ENCODE measurements around the gene ASCC1. TPM values are rescaled to one million over a fixed set of nuclear protein-coding genes. Genes with fewer than 3 reads are reported as not detected.

Gene ASCC1
- total and polyA plus RNA-seq, 2 donors (not counting 3 experiments of a cell fraction or from before 2014, with no cell fraction given): 16.0 to 24.9 TPM

DNA sequence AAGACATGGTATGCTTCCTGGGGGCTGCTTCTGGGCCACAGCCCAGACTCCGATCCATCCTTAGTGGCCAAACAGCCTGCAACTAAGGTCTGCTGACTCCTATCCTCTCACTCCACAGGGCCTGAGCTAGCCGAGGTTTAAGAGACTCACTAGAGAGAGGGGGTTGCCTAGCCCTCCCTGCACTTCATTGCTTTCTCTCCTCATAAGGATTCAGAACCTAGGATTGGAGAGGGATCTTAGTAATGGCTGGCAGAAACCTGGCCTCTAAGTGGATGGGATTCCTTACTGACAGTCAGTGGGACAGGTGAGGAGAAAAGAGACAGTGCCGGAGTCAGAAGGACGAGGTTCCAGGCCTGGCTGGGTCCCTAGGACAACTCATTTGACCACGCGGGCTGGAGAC lies 49.4 kb upstream of the ASCC1 start:
- intact Hi-C loops (cut with micrococcal nuclease) (no loop called here), dilution Hi-C loops (cut with MboI; ENCODE audit: extremely low pct_ligation_motif_present, low sequenced_read_pairs) (no loop called here)
- no TSS peak for BruUV-seq (replicated peaks)
- Histone ChIP-seq H3K4me3 (replicated peaks in 1 of 3; ENCODE audit: insufficient read depth in 1 of 3, low read depth in 1 of 3, low read length in 3 of 3) (no peak overlapping the region), H3K9me1 (replicated peaks; ENCODE audit: control insufficient read depth, extremely low read depth, insufficient read depth, low read length) (no peaks in the 10 kb centered on the region), H4K20me1 (replicated peaks; ENCODE audit: control insufficient read depth, extremely low read depth, insufficient read depth, low read length) (no peaks in the 10 kb centered on the region), H3K4me2 (ENCODE audit: insufficient read depth, low read length) (no peak overlapping the region), H3K36me3 (ENCODE audit: control insufficient read depth in 2 of 2, extremely low read depth in 1 of 2, insufficient read depth in 2 of 2, low read length in 2 of 2) (no peaks in the 10 kb centered on the region), H2AFZ (ENCODE audit: low read depth, low read length) (no peak overlapping the region), H3K79me2 (ENCODE audit: control insufficient read depth, insufficient read depth, low read length) (no peaks in the 10 kb centered on the region), H3K27ac (ENCODE audit: insufficient read depth, low read depth, low read length) (no peak overlapping the region), H3K4me1 (ENCODE audit: control insufficient read depth, extremely low read depth, insufficient read depth, low read length) (peaks cover 10% of the 10 kb centered on the region), H3K9me3 (replicated peaks; ENCODE audit: control insufficient read depth, insufficient read depth, low read length) (no peaks in the 10 kb centered on the region), H3K9ac (replicated peaks; ENCODE audit: extremely low read depth, insufficient read depth, low read length) (no peak overlapping the region), H3K27me3 (ENCODE audit: control insufficient read depth in 2 of 2, insufficient read depth in 2 of 2, low read length in 2 of 2) (no peaks in the 10 kb centered on the region)
- no peak for DNase-seq (ENCODE audit: low read depth, low spot score)
- no peak for FAIRE-seq
- TF ChIP-seq FOS (IDR thresholded peaks at IDR 0.05; ENCODE audit: borderline replicate concordance, insufficient read depth, low read length) (no peak), EZH2 (IDR thresholded peaks at IDR 0.05; ENCODE audit: borderline replicate concordance, low read depth, low read length, severe bottlenecking) (no peak), POLR2AphosphoS5 (IDR thresholded peaks at IDR 0.05; ENCODE audit: insufficient read depth, low read depth, low read length) (no peak), MYC (IDR thresholded peaks at IDR 0.05; ENCODE audit: low read depth, low read length) (no peak), GATA2 (IDR thresholded peaks at IDR 0.05; ENCODE audit: insufficient read depth, insufficient read length, low read depth, low read length) (no peak), JUN (IDR thresholded peaks at IDR 0.05; ENCODE audit: borderline replicate concordance, insufficient read depth, insufficient read length, low read depth) (no peak), POLR2A (IDR thresholded peaks at IDR 0.05; ENCODE audit: low read depth, low read length) (no peak)
- TF ChIP-seq, protein P1, sequence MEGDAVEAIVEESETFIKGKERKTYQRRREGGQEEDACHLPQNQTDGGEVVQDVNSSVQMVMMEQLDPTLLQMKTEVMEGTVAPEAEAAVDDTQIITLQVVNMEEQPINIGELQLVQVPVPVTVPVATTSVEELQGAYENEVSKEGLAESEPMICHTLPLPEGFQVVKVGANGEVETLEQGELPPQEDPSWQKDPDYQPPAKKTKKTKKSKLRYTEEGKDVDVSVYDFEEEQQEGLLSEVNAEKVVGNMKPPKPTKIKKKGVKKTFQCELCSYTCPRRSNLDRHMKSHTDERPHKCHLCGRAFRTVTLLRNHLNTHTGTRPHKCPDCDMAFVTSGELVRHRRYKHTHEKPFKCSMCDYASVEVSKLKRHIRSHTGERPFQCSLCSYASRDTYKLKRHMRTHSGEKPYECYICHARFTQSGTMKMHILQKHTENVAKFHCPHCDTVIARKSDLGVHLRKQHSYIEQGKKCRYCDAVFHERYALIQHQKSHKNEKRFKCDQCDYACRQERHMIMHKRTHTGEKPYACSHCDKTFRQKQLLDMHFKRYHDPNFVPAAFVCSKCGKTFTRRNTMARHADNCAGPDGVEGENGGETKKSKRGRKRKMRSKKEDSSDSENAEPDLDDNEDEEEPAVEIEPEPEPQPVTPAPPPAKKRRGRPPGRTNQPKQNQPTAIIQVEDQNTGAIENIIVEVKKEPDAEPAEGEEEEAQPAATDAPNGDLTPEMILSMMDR (IDR thresholded peaks at IDR 0.05; ENCODE audit: extremely low read depth in 1 of 2, insufficient read depth in 1 of 2, low read depth in 1 of 2, low read length in 2 of 2): no peak
- TF ChIP-seq, protein P2, sequence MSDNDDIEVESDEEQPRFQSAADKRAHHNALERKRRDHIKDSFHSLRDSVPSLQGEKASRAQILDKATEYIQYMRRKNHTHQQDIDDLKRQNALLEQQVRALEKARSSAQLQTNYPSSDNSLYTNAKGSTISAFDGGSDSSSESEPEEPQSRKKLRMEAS (IDR thresholded peaks at IDR 0.05; ENCODE audit: insufficient read depth, insufficient read length): no peak
- ChIA-PET CTCF (no interaction called here), POLR2A (interaction anchor here (1.1 to 1.6 kb wide), 2 partner anchors 8 to 55 kb away, joined by 5 to 8 read pairs; no protein-coding TSS in a partner anchor)
